Measurements from ENCODE around the gene TMSB10.
A peak's percentile ranks its signal among the peaks of the same experiment; 100 is the strongest.
"Not testable (repeated sequence)": the region's sequence is repeated elsewhere in the genome, so short reads cannot be mapped to it uniquely, and the experiment has no call there.

Gene TMSB10

DNA sequence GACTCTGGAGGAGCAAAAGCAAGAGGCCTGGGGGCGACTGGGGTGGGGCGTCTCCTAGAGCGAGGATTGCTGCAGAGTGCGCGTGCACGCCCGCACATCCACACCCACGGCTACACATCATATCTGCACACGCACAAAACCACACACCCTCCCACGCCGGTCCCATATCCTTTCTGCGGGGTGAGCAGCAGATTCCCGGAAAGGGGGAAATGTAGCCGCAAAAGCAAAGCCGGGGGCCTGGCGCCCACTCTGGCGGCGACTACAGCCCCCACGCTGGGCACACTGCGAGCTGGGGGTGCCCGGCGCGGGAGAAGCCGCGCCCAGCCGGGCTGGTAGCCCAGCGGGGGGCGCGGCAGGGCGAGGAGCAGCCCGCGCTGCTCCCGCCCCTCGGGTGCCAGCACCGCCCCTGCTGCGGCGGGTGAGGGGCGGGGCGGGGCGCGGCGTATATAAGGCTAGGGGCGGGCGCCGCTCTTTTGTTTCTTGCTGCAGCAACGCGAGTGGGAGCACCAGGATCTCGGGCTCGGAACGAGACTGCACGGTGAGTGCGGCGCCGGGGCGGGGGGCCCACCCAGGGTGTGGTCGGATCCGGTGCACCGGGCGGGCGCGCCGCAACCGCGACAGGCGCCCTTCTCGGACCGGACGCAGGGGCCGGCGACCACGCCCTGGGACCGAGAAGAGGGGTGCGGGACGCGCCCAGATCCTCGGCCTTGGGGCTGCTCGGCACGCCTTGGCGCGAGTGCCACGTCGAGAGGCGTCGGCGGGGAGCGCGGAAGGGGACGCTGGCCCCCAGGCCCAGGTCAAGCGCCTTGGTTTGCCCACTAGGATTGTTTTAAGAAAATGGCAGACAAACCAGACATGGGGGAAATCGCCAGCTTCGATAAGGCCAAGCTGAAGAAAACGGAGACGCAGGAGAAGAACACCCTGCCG lies at the start of gene TMSB10:
TSS of gene TMSB10 (plus strand) at position 476 of the 927 bp plus-strand sequence.
- peak; percentile 95 for DNase-seq

DNA sequence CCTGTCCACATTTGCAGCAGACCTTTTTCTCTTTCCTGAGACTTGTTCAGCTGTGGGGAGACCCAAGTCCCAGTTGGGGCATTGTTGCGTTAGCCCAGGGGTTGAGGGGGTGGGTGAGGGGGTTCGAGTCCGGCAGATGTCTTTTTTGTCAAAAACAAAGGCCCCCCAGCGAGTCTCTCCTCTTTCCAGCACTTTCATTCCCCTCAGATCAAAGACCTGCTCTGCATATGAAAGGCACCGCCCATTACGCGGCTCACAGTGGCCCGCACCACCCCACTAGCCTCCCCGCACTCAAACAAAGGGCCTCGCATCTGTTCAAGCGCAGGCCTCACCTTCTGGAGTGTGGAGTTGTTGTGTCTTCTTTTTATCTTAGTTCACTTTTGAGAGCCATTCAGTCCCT lies 49.7 kb upstream of the TMSB10 start:
- no peak for DNase-seq

DNA sequence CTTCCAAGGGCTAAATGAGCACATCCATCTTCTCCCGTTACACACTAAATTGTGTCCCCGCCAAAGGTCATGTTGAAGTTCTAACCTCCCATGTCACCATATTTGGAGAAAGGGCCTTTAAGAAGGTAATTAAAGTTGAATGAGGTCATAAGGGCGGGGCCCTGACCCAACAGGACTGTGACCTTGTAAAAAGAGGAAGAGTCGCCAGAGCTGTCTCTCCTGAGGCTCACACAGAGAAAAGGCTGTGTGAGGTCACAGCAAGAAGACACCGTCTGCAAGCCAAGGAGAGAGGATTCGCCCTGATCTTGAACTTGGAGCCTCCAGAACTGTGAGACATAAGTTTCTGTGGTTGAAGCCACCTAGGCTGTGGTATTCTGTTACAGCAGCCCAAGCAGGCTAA lies 48.7 kb upstream of the TMSB10 start:
- DNase-seq: no peak

DNA sequence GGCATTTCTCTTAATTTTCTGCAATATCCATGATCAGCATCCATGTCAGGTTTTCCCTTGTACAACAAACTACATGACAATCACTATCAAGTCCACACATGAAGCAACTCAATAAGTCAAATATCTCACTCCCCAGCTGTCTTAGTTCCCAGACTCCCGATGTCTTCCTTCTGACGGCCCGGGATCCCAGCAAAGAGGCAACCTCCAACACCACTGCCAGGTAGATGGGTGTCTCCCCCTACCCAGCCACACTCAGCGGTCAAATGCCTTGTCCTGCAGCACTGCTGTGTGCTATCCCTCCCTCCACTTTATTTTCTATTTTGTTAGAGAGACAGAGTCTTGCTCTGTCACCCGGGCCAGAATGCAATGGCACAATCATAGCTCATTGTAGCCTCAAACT lies 47.9 kb upstream of the TMSB10 start:
- DNase-seq: no peak

DNA sequence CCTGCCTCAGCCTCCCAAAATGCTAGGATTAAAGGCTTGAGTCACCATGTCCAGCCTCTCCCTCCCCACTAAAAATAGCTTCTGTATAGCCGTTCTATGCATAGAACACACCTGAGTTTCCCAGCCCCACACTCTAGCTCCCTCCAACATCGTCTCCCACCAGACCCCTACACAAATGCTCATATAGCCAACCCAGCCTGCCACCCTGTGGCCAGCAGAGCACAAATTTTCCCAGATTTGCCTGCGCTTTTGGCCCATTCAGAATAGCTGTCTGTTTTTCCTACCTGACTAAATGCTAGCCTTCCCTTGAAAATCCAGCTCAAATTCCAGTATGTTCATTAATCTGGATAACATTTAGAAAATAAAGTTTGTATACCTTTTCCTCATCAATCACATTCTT lies 47.3 kb upstream of the TMSB10 start:
- no peak for DNase-seq

DNA sequence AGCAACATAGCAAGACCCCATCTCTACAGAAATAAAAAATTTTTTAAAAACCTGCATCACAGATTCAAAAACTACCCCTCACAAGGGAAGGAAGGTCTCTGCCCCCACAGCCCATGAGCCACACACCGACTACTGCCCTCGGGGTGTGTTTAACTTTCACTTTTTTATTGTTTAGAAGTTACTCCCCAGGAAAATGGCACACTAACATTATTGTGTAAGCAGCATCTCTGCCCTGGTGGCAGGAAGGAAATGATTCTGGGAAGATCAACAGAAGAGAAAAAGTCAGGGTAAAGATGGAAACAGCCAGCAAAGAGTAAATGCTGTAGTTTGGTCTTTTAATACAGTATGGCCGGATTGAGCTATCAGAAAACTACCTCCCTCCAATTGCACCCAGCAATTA lies 46.5 kb upstream of the TMSB10 start:
- DNase-seq: no peak

DNA sequence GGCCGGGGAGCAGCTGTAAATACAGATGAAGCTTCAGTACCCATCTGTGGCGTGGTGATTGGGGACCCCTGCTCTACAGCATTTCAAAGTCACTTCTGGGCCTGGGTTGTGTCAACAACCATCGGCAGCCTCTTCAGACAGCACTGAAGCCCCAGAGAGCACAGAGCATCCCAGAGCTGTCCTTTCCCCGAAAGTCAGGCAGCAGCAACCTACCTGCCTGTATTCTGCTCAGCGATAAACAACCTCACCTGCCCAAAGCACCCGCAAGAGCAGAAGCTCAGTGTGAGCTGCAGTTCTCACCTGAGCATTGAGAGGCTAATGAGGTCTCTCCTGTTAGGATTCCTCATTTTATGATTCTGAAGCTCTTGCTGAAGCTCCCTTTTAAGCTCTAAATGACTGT lies 43.9 kb upstream of the TMSB10 start:
- peak; percentile 36 for DNase-seq

DNA sequence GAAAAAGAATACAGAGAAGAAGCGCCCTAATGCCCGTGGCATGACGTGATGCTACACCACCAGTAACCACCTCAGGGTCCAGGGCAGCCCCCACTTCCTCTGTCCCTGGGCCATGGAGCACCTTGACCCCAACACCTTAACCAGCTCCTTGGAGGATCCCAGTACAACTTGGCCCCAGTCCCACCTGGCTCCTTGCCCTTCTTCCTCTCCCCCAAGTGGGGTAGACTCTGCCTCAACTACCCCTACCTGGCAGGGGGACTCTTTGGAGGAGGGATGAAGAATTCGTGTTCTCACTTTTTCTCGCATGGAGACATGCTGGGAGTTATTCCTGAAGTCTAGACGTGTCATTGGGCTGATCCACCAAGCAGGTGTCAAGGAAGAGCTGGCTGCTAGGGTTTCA lies 43.5 kb upstream of the TMSB10 start:
- peak; percentile 55 for DNase-seq

DNA sequence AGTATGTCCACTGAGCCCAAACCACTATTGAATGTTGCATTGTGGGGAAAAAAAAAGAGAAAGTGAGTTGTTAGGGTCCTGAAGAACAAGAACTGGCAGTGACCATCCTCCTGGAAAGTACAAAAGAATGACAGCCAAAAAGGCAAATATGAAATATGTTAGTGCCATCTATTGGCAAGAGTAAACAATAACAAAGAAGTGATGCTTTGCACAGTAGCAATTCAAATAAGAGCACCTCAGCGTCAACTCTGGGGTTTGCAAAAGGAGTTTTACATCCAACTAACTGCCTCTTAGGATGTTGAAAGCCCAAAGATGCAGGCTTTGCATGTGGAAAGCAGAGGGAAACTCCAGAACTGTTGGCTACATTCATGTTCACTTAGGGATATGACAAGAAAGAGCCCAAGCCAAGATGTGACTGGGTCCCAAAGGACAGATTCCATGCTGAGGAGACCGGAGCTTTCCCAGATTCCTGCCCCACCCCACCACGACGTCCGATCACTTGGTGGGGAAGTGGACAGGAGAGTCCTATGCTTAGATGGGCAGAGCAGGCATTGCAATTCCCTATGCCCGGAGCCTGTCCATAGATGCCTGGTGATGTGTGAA lies 40.2 kb upstream of the TMSB10 start:
- DNase-seq: peak; percentile 55

DNA sequence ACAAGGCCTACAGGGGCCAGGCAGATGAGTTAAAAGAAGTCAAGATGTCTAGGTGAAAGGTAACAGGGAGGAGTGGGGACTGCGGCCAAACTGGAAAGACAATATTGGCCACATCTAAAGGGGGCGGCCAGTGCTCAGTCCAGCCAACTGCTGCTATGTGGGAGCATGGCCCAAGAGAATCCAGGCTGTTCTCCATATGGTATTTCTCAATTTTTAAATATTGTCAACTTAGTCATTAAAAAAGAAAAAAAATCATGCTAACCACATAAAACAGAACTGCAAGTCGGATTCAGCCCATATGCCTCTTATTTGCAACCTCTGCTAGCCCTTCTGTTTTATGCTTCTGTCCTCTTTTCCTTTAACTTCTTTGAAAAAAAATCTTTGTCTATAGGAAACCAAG lies 39.3 kb upstream of the TMSB10 start:
- DNase-seq: peak; percentile 44

DNA sequence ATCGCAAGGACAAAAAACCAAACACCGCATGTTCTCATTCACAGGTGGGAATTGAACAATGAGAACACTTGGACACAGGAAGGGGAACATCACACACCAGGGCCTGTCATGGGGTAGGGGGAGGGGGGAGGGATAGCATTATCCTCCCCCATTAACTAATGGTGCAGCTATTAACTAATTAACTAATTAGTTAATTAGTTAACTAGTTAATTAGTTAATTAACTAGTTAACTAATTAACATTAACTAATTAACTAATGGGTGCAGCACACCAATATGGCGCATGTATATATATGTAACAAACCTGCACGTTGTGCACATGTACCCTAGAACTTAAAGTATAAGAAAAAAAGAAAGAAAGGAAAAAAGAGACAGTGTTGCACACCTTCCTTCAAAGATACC lies 37.1 kb upstream of the TMSB10 start:
- DNase-seq: not testable (repeated sequence)

DNA sequence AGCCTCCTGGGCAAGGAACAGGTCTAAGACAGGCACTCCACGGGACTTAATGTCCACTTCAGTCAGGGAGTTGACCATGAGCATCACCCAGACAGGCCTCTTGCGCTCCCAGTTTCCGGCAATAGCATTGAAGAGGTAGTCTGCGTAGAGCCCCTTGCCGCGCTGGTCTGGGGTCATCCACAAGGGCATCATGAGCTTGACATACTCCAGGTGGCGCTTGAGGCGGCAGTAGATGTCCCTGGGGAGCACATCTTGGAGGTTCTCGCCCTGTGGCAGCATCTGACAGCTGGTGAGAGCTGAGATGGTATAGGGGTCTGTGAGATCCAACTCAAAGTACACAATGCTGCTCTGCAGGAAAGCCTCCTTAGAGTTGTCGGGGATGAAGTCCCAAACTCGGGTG lies 35.1 kb upstream of the TMSB10 start:
- DNase-seq: peak; percentile 63

DNA sequence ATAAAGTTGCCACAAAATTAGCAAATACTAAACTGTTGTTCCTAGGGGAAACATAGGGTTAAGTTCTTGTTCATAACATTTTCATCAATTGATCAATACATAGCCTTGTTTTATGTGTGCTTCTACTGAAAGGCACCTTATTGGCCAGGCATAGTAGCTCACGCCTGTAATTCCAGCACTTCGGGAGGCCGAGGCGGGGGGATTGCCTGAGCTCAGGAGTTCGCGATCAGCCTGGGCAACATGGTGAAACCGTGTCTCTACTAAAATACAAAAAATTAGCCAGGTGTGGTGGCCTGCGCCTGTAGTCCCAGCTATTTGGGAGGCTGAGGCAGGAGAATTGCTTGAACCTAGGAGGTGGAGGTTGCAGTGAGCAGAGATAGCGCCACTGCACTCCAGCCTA lies 32.8 kb upstream of the TMSB10 start:
- not testable (repeated sequence) for DNase-seq

DNA sequence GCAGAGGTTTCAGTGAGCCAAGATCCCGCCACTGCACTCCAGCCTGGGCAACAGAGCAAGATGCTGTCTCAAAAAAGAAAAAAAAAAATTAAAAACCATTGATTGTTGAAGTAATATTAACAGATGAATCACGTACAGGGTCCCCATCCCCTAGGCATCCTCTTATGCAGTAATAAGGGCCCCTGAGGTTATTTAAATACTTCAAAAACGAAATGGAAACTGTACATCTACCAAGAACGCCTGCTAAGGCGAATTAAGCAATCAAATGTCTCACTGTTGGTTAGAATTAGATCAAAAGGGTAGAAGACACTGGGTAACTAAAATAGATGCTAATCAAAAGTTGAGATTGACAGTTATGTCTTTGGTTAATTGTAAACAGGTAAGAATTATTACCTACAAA lies 32.1 kb upstream of the TMSB10 start:
- peak; percentile 41 for DNase-seq

DNA sequence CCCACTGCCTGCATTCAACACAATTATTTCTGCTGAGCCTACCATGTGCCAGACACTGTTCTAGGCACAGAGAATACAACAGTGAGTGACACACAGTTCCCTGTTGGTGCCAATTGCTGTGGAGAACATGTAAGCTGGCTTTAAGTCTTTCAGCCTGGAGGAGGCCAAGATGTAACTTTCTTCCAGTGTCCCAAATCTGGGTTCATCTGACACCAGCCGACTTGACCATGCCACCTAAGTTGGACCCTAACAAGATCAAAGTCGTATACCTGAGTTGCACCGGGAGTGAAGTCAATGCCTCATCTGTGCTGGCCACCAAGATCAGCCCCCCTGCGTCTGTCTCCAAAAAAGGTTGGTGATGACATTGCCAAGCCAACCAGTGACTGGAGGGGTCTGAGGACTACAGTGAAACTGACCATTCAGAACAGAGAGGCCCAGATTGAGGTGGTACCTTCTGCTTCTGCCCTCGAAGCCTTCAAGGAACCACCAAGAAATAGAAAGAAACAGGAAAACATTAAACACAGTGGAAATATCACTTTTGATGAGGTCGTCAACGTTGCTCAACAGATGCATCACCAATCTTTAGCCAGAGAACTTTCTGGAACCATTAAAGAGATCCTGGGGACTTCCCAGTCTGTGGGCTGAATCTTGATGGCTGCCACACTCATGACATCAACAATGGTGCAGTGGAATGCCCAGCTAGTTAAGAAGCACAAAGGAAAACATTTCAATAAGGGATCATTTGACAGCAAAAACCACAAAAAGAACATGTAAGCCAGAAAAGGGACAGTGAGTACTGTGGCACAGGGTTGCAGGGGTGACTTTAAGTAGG lies 30.9 kb upstream of the TMSB10 start:
- DNase-seq: peak; percentile 63

DNA sequence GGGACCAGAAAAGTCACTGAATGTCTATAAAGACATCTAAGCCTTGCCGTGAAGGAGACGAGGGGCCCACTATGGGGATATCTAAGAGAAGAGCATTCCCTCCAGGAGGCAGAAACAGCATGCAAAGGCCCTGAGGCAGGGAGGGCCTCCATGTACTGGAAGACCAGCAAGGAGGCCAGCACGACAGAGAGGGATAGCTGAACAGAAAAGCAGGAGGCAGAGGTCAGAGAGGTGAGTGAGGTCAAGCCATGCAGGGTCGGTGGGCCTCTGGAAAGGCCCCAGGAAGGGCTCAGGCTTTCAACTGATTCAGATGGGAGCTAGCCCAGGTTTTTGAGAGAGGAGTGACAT lies 30.3 kb upstream of the TMSB10 start:
- no peak for DNase-seq

DNA sequence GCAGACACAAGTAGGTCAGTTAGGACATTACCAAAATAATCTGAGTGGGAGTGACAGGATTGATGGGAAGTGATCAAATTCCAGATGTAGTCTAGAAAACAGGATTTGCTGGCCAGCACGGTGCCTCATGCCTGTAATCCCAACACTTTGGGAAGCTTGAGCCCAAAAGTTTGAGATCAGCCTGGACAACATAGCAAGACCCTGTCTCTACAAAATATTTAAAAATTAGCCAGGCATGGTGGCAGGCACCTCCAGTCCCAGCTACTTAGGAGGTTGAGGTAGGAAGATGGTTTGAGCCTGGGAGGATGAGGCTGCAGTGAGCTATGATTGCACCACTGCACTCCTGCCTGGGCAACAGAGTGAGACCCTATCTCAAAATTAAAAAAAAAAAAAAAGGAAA lies 29.8 kb upstream of the TMSB10 start:
- not testable (repeated sequence) for DNase-seq

DNA sequence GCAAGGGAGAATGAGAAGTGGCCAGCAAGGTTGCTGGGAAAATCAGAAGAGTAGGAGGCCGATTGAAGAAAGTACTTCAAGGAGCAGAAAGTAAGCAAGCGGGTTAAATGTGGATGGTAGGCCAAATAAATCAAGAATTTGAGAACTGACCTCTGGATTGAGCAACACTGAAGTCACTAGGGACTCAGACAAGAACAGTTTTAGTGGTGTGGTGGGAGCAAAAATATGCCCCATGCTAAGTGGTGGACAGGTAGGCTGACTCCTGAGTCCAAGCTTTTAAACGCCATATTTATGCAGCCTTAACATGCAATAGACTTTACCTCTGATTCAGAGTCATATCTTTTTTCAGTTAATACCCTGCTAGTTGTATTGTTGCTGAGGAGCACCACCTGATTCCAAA lies 29.1 kb upstream of the TMSB10 start:
- DNase-seq: no peak

DNA sequence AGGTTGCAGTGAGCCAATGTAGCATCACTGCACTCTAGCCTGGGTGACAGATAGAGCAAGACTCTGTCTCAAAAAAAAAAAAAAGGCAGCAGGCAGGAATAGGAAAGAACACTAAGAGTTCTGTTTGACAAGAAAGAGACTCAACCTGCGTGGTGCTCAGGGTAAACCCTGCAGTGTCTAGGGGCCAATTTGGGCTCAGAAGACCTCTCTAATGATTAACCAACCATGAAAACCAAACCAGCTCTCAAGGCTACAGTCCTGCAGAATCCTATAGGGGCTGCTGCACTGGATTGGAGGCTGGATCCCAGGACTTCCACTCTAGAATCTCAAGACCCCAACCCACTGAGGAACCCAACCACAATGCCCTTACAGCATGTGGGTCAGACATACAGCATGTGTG lies 27.0 kb upstream of the TMSB10 start:
- DNase-seq: no peak

DNA sequence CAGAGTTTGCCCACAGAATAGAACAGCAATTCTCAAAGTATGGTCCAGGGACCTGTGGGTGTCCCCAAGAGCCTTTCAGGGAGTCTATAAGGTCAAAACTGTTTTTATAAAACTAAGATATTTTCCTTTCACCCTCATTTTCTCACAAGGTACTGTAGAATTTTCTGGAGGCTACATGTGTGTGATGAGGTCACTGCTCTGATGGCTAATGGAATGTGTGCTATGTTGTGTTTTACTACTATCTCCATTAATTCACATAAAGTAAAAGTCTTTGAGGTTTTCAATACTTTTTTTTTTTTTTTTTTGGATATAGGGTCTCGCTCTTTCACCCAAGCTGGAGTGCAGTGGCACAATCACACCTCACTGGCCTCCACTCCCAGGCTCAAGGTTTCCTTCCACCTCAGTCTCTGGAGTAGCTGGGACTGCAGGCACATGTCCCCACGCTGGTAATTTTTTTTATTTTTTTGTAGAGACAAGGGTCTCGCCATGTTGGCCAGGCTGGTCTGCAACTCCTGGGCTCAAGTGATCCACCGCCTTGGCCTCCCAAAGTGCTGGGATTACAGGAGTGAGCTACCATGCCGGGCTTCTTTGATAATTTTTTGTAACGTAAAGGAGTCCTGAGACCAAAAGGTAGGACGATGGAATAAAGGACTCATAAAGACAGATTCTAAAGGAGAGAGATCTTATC lies 26.4 kb upstream of the TMSB10 start:
- DNase-seq: no peak

DNA sequence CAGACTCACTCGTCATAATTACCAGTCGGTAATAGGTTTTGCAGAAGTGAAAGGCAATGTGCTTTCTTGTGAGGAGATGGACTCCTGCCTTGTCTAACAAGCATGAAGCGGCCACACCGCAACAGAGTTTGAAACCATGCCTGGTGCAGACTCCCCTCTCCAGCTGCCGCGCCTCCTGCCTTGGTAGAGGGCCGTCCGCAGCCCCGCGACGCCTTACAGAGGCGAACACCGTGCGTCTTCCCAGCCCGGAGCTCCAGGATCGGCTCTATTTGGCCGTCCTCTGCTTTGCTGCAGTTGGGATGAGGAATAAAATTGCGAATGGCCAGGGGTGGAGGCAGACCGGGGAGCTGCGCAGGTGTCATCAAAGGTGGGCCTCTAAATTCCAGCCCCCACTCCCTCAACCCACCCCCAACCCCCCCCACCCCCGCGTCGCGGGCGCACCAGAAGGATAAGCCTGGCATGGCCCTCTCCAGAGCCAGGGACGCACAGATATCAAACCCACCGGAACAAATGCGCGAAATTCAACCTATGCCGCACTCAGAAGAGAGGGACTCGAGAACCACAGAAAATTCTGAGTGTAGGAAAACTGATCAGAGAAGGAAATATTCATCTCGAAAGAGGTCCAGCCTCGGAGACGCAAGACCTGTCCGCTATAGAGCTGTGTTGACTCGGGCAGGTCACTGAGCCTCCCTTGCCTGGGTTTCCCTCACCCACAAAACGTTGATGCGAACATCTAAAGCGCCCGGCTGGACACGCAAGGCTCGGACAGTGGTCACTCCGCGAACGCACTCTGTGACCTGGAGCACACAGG lies 25.7 kb upstream of the TMSB10 start:
- no peak for DNase-seq

DNA sequence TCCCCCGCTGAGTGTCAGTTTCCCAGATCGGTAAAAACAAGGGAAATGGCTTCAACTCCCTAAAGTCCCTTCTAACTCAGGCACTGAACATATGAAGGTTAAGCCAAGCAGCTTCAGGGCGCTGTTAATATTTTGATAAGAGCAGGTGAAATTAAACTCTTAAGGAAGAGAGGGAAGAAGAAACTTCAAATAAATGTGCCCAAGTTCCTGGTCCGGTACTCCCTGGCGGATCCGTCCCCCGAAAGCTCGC lies 25.1 kb upstream of the TMSB10 start:
- no peak for DNase-seq

All from activated effector memory CD4-positive, alpha-beta T cell treated with anti-CD3 and anti-CD28 coated beads, Interleukin-2, amount 50 U/mL, for 16 hours (primary cell).